Activated naive CD8-positive, alpha-beta T cell treated with anti-CD3 and anti-CD28 coated beads, Interleukin-2, amount 50 U/mL, for 24 hours (primary cell): Measurements from ENCODE around the gene SNN.

Experiments used
- ATAC-seq: fragments of 150-1000 bp; cut with Tn5 transposase; one replicate; pipeline ENCODE4 v1.10.0; 2021
- DNase-seq: peaks from one replicate; pipeline ENCODE4 v3.0.0; 2021
- H3K27ac Mint-ChIP-seq: one replicate; pipeline ENCODE4 v1.8.0; 2021; ENCODE audit warnings: mild to moderate bottlenecking, mixed read lengths
- H3K27me3 Mint-ChIP-seq: one replicate; pipeline ENCODE4 v1.8.0; 2021; ENCODE audit warnings: mixed read lengths
- H3K36me3 Mint-ChIP-seq: one replicate; pipeline ENCODE4 v1.8.0; 2021; ENCODE audit warnings: low read depth, mixed read lengths
- H3K4me1 Mint-ChIP-seq: one replicate; pipeline ENCODE4 v1.8.0; 2021; ENCODE audit warnings: mixed read lengths
- H3K4me3 Mint-ChIP-seq: one replicate; pipeline ENCODE4 v1.8.0; 2021; ENCODE audit warnings: mild to moderate bottlenecking, moderate library complexity, mixed read lengths
- H3K9me3 Mint-ChIP-seq: one replicate; pipeline ENCODE4 v1.8.0; 2021; ENCODE audit warnings: mixed read lengths

Gene SNN

DNA sequence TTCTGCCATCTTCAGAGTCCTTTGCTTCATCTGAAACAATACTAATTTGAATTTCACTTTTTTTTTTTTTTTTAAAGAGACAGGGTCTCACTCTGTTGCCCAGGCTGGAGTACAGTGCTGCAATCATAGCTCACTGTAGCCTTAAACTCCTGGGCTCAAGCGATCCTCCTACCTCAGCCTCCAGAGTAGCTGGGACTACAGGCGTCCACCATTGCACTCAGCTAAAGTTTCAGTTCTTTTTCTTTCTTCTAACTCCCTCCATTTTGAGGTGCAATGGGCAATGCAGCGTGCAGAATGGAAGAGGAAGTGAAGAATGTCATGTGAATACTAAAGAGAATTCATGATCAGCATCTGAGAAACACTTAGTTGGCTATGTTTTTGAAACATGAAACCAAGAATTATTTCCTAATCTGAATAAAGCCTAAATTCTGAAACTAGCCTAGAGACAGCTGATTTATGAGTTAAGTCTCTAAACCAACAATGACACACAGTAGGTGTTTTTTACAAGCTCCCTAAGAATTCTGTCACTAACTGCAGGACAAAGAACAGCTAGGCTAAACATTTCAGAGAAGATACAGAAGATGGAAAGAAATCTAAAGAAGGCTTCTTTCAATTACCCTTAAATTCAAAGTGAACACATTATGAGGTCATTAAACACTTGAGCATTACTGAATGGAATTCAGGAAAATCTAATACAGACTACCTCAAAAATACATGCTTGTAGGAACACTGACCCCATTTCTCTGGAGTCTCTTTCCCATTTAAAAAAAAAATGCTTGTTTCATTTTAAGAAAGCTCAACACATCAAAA, 21.0 kb downstream of the SNN start:
- Mint-ChIP-seq H3K27me3 (no peaks in the 10 kb centered on the region), H3K4me3 (no peak overlapping the region), H3K36me3 (peaks cover 51% of the 10 kb centered on the region), H3K9me3 (no peaks in the 10 kb centered on the region), H3K27ac (no peak overlapping the region), H3K4me1 (peaks cover 29% of the 10 kb centered on the region)
- ATAC-seq: peak; percentile 28
- DNase-seq: no peak

DNA sequence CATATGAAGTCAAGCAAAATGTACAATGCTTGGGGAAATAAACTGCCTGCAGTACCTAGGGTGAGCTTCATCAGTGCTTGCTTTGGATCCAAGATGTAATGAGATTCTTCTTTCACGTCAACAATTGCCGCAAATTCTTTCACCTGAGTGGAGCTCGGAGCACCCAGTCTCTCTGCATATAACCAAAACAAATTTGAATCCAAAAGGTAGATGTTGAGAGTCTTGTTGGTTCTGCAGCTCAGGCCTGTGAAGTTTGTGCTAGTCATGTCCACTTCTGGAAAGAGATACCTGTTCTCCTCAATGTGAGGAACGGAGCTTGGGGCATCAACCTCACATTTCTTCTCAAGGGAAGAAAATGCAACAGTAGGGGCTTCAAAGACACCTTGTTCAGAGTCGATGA, 23.0 kb downstream of the SNN start:
- H3K36me3 Mint-ChIP-seq: peaks cover 49% of the 10 kb centered on the region
- H3K27me3 Mint-ChIP-seq: no peaks in the 10 kb centered on the region
- no peak overlapping the region for H3K27ac Mint-ChIP-seq
- peaks cover 25% of the 10 kb centered on the region for H3K4me1 Mint-ChIP-seq
- ATAC-seq (no peak), DNase-seq (no peak)
- H3K9me3 Mint-ChIP-seq: no peaks in the 10 kb centered on the region
- no peak overlapping the region for H3K4me3 Mint-ChIP-seq

DNA sequence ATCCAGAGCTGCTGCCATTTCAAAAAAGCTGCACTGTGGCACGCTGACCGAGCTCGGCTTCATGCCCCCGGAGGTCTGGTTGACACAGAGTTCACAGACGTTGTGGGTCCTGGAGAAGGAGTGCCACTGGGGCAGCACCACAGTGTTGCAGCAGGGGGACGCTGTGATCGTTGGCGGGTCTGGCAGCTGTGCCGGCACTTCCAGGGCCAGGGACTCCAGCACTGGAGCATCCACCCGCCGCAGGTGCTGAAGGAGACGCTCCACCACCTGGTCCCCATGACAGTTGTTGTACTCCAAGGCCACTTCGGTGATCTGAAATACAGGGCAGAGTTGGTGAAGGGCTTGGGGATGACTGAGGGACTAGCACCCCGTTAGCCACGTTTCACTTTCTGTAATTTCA, 23.5 kb downstream of the SNN start:
- DNase-seq (no peak), ATAC-seq (no peak)
- no peaks in the 10 kb centered on the region for H3K27me3 Mint-ChIP-seq
- no peak overlapping the region for H3K27ac Mint-ChIP-seq
- H3K9me3 Mint-ChIP-seq: no peaks in the 10 kb centered on the region
- peaks cover 25% of the 10 kb centered on the region for H3K4me1 Mint-ChIP-seq
- no peak overlapping the region for H3K4me3 Mint-ChIP-seq
- H3K36me3 Mint-ChIP-seq: peaks cover 50% of the 10 kb centered on the region

DNA sequence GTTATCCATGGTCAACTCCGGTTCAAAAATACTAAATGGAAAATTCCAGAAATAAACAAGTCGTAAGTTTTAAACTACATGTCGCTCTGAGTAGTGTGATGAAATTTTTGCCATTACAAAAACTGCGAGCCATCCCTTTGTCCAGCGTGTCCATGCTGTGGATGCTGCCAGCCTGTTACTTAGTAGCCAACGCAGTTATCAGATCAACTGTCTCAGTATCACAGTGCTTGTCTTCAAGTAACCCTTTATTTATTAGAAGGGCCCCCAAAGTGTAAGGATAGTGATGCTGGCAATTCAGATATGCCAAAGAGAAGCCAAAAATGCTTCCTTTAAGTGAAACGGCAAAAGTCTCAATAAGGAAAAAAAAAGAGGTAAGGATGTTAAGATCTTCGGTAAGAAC, 23.9 kb downstream of the SNN start:
- Mint-ChIP-seq H3K4me1 (peaks cover 28% of the 10 kb centered on the region), H3K27ac (no peak overlapping the region), H3K27me3 (no peaks in the 10 kb centered on the region), H3K9me3 (no peaks in the 10 kb centered on the region), H3K36me3 (peaks cover 49% of the 10 kb centered on the region), H3K4me3 (no peak overlapping the region)
- no peak for DNase-seq
- ATAC-seq: no peak

DNA sequence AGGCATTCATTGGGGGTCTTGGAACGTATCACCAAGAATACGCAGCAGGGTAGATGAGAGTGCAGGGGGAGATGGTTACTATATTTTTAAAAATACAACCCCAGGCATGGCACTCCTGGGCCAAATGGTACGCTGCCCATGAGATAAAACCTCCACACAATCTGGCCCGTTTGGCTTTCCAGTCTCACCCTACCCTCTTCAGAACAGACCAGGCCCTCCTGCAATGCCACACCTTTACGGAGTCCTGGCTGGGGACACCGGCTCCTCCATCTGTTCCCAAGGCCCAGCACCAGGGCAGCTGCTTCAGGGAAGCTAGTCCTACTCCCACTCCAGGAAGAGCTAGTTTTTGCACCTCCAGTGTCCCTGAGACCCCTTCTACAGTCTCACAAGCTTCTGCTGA, 24.4 kb downstream of the SNN start:
- H3K4me1 Mint-ChIP-seq: peaks cover 29% of the 10 kb centered on the region
- H3K27me3 Mint-ChIP-seq: no peaks in the 10 kb centered on the region
- no peak for ATAC-seq
- no peak for DNase-seq
- H3K4me3 Mint-ChIP-seq: no peak overlapping the region
- H3K9me3 Mint-ChIP-seq: no peaks in the 10 kb centered on the region
- no peak overlapping the region for H3K27ac Mint-ChIP-seq
- peaks cover 45% of the 10 kb centered on the region for H3K36me3 Mint-ChIP-seq

DNA sequence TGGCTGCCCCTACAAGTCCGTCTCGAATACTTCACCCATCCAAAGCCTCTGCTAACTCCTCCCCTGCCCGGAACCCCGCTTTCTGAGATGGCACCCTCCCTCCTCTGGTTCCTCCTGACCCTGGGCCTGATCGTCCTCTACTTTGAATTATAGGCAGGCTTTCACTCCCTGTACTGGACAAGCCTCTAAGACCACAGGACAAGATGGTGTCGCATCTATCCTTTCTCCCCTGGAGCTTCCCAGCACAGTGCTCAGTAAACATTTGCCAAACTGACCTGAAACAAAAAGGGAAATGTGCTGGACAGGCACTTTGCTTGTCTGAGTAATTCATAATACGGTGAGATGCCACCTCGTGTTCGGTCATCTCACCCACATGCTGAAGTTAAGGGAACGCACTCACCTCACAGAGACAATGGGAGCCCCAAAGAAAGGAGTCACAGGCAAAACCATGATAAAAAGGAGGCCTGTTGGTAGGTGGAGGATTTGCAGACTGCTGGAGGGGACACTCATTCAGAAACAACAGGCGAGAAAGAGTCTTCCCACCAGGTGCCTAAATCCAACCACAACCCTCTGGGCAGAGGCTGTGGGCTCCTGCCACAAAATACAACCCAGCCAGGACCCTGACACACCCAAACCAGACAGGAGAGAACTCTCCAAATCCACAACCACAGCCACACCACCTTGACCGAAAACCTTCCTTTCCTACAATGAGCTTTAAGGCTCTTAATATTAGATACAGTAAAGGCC, 28.2 kb downstream of the SNN start:
- H3K9me3 Mint-ChIP-seq: no peaks in the 10 kb centered on the region
- H3K27ac Mint-ChIP-seq: no peak overlapping the region
- DNase-seq: no peak
- ATAC-seq: no peak
- H3K27me3 Mint-ChIP-seq: no peaks in the 10 kb centered on the region
- H3K4me1 Mint-ChIP-seq: peaks cover 26% of the 10 kb centered on the region
- H3K4me3 Mint-ChIP-seq: no peak overlapping the region
- H3K36me3 Mint-ChIP-seq: peaks cover 29% of the 10 kb centered on the region

DNA sequence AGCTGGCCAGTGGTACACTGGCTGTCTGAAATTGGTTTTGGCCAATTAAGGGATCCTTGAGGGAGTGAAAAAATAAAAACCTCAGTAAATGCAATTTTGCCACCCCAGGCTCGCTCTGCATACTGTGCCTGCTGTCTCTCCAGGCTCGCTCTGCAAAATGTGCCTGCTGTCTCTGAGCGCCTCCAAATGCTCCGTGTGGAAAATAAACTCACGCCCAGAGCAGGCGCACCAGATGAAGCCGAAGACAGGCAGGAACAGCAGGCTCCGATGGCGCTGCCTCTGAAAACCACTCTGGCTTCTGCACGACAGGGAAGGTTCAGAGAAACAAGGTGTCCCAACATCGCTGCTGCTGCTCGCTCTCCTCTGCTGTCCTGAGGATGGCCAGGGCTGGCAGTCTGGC, 29.1 kb downstream of the SNN start:
- no peak for DNase-seq
- H3K36me3 Mint-ChIP-seq: peaks cover 25% of the 10 kb centered on the region
- no peak for ATAC-seq
- H3K4me3 Mint-ChIP-seq: no peak overlapping the region
- H3K4me1 Mint-ChIP-seq: peaks cover 26% of the 10 kb centered on the region
- H3K9me3 Mint-ChIP-seq: no peaks in the 10 kb centered on the region
- H3K27me3 Mint-ChIP-seq: no peaks in the 10 kb centered on the region
- H3K27ac Mint-ChIP-seq: no peak overlapping the region

DNA sequence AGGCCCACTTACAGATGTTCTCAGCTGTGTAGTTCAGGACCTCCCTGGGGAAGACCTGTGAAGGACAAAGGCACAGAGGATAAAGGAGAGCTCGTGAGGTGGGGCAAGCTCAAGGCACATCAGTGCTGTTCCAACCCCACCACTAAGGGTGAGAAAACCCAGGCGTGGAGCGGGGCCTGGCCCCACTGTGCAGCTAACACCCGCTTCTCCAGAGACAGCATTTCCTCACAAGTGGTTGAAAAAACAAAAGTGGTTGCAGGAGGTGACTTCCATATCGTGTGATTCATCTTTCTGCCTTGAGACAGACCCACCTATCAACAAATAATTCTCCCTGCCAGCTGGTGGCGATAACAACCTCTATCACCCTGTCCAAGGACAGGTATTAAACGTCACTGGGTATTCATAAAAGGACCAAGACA, 30.0 kb downstream of the SNN start:
- H3K27ac Mint-ChIP-seq: no peak overlapping the region
- no peaks in the 10 kb centered on the region for H3K9me3 Mint-ChIP-seq
- no peaks in the 10 kb centered on the region for H3K27me3 Mint-ChIP-seq
- no peak for DNase-seq
- H3K4me1 Mint-ChIP-seq: peaks cover 26% of the 10 kb centered on the region
- ATAC-seq: peak; percentile 84
- peaks cover 25% of the 10 kb centered on the region for H3K36me3 Mint-ChIP-seq
- H3K4me3 Mint-ChIP-seq: no peak overlapping the region

DNA sequence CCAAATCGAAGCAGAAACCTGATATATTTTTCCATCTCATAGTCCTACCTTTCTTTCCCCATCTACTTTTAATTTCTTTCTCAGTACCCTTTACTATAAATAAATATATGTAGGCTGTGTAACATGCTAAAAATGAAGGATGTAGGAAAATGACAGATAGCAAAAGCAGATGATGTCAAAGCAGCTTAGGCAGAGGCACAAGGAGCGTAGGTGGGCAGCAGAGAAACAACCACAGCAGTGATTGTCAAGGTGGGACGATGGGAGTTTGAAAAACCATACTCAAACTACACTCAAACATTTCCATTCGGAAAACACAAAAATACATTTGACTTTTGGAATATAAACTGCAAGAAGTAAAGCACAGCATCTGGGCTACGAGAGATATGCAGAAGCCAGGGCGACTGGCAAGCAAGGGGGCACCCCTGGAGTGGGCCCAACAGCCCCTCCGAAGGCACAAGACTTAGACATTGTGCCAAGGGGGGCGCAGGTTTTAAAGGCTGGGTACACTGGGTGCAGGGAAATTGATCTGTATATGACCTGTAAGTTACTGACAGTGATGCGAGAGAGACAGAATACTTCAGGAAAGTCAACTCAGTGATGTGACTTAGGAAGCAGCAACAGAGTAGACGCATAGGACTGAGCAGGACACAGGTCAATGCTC, 31.1 kb downstream of the SNN start:
- Mint-ChIP-seq H3K9me3 (no peaks in the 10 kb centered on the region), H3K36me3 (peaks cover 25% of the 10 kb centered on the region), H3K4me1 (peaks cover 26% of the 10 kb centered on the region), H3K4me3 (no peak overlapping the region), H3K27ac (no peak overlapping the region), H3K27me3 (no peaks in the 10 kb centered on the region)
- ATAC-seq (no peak), DNase-seq (no peak)

DNA sequence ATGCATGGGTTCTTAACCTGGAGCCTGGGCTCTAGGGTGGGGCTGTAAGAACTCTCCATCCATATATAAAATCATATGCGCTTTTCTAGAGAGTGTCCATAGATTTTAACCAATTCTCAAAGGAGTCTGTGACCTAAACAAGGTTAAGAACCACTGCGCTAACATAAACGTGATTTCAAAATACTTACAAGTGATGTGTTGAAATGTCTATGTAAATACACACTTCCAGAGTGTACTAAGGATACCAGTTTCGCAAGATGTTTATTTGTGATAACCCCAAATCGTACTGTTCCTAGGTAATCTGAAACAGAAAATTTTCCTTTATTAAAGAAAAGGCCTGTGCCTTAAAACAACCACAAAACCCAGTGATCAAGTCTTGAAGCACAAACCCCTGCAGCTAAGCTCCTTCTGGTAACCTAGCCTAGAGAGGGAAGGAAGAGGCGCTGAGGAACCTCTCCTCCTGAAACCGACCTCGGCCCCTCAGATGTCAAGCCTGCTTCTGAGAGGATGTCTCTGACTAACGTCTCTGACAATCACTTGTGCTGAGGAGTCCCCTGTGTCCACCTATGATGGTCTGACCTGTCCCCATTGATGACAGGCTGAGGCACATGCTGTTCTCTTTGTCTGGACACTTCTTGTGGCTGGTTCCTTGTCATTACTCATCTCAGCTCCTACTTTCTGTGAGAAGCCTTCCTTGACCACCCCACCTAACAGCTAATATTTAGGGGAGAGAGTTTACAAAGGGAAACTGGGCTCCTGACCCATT, 32.2 kb downstream of the SNN start:
- DNase-seq: no peak
- Mint-ChIP-seq H3K9me3 (no peaks in the 10 kb centered on the region), H3K27ac (no peak overlapping the region), H3K4me1 (peaks cover 26% of the 10 kb centered on the region), H3K4me3 (no peak overlapping the region), H3K36me3 (peaks cover 22% of the 10 kb centered on the region), H3K27me3 (no peaks in the 10 kb centered on the region)
- no peak for ATAC-seq

DNA sequence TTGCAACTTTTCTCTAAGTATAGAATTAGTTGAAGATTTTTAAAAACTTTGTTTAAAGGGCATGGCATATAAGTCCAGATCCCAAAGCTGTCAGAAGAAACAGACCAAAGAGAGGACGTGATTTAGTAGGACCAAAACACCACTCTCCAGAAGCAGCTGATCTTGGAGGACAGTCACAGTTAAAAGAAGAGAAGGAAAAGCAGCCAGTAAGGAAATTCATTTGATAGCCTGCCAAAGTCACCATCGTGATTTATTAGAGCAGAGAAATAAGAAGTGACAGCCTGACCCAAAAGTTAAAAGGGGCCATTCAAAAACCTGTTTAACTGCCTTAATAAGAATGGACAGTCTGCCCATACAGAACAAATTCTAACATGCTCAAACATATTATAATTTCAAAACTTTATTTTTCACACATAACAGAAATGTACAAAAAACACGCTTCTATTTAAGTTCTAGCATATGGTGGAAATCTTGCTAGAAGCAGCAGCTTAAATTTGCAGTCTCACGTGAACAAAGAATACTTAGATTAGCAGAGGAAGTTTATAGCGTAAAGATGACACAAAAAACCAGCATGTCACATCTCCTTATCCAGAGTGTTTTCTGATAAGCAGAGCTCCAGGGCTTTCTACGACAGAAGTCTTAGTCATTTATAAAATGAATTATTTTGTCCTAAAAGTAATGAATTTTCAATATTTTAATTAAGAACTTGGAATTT, 37.2 kb downstream of the SNN start:
- peaks cover 27% of the 10 kb centered on the region for H3K36me3 Mint-ChIP-seq
- no peaks in the 10 kb centered on the region for H3K4me1 Mint-ChIP-seq
- no peak overlapping the region for H3K27ac Mint-ChIP-seq
- H3K27me3 Mint-ChIP-seq: no peaks in the 10 kb centered on the region
- no peaks in the 10 kb centered on the region for H3K9me3 Mint-ChIP-seq
- DNase-seq (no peak), ATAC-seq (no peak)
- no peak overlapping the region for H3K4me3 Mint-ChIP-seq

DNA sequence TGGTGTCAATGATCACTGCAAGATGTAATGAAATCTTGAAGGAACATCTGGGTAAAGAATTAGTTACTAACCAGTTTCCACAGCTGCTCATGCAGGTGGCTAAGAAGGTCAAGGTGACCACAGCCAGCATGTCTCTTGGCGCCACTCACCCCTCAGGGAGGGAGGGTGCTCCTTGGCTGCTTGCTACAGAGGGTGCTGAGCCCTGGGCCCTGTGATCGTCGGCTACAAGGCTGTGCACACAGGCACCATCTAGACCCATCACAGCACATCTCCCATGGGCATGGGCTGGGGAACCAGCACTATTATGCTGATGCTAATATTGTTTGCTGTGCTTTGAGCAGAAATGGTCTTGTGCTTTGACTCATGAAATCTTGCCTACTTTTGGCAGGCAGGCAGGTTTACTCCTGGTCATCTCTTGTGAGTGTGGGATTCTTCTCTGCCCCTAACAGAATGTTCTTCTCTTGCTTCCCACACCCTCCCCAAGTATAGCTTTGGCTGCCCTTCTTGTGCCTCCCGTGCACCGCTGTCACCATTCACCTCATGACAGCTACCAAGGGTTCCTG, 38.0 kb downstream of the SNN start:
- no peak overlapping the region for H3K4me3 Mint-ChIP-seq
- ATAC-seq (no peak), DNase-seq (no peak)
- H3K4me1 Mint-ChIP-seq: no peaks in the 10 kb centered on the region
- H3K36me3 Mint-ChIP-seq: peaks cover 24% of the 10 kb centered on the region
- H3K27me3 Mint-ChIP-seq: no peaks in the 10 kb centered on the region
- no peak overlapping the region for H3K27ac Mint-ChIP-seq
- H3K9me3 Mint-ChIP-seq: no peaks in the 10 kb centered on the region

DNA sequence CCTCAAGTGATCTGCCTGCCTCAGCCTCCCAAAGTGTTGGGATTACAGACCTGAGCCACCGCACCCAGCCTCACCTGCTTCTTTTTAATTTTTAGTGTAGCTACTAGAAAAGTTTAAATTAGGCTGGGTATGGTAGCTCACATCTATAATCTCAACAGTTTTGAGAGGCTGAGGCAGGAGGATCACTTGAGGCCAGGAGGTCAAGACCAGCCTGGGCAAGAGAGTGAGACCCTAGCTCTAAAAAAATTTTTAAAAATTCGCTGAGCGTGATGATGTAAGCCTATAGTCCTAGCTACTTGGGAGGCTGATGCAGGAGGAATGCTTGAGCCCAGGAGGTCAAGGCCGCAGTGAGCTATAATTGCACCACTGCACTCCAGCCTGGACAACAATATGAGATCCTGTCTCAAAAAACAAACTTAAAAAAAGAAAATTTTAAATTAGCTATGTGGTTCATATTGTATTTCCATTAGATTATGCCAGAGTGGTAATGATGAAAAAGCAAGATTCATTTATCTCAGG, 39.5 kb downstream of the SNN start:
- no peak overlapping the region for H3K4me3 Mint-ChIP-seq
- DNase-seq: no peak

More for the DNA sequence above, 39.5 kb downstream of the SNN start:
- H3K9me3 Mint-ChIP-seq: no peaks in the 10 kb centered on the region
- H3K4me1 Mint-ChIP-seq: no peaks in the 10 kb centered on the region
- no peak overlapping the region for H3K27ac Mint-ChIP-seq
- ATAC-seq: no peak
- H3K27me3 Mint-ChIP-seq: no peaks in the 10 kb centered on the region
- peaks cover 23% of the 10 kb centered on the region for H3K36me3 Mint-ChIP-seq
